GM21390 (cell line): ENCODE measurements around the gene RUNX3.

Experiments used
- ATAC-seq: cut with Tn5 transposase; IDR thresholded peaks from one replicate; pipeline ENCODE4 v1.9.1; 2021; ENCODE audit not compliant: unreplicated experiment

RUNX3 gene

DNA sequence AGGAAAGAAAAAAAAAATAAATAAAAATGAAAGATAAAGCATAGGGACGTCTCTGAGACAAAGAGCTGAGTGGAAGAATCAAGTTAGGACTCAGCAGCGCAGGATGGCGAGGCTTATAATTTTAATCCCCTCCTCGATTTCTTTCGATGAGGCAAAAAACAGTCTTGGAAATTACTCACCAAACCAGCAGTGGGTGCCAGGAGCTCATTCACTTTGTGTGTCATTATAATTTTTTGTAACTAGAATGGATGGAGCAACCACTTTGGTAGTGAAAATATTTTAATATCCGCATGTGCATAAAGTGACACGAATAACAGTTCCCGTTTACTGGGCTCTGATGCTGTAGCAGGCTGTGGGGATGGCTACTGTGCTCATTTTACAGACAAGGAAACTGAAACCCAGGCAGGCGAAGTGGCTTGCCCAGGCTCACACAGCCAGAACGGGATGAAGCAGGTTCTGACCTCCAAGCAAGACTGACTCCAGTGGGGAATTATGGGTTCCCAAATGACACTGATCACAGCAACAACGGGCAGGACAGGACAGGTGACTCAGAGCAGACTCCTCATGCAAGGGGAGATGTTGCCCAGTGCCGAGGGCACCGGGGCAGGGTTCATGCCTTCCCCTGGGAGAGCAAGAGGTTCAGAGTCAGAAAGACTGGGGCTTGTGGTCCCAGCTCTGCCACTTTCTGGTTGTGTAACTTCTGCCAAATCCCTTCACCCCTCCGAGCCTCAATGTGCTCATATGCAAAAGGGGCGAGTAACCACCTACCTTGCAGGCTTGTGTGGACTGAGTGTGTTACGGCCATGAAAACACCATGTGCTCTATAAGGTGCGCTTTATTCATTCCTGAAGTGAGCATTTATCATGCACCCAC, 63.6 kb downstream of the RUNX3 start:
- no peak for ATAC-seq

DNA sequence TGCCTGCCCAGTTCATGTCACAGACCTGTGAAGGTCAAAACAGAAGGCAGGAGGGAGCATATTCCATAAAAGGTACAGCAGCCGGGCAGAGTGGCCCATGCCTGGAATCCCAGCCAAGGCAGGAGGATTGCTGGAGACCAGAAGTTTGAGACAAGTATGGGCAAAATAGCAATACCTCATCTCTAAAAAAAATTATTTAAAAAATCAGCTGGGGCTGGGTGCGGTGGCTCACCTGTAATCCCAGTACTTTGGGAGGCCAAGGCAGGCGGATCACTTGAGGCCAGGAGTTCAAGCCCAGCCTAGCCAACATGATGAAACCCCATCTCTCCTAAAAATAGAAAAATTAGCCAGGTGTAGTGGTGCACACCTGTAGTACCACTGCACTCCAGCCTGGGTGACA, 64.5 kb downstream of the RUNX3 start:
- ATAC-seq: no peak

DNA sequence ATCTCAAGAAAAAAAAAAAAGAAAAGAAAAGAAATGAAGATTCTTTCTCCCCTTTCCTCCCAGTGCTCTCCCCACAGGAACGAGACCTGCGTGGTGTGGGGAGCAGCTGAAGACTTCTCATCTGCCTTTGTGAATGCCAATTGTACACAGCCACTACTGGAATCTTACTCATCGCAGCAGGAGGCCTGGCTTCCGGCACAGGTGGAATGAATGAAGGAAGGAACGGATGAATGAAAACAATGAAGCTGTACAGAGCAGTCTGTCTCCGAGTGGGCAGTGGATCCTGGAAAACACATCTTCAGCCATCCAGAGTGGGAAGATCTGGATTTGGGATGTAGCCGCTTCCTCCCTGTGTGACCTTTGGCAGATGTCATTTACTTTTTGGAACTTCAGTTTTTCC, 64.9 kb downstream of the RUNX3 start:
- no peak for ATAC-seq

DNA sequence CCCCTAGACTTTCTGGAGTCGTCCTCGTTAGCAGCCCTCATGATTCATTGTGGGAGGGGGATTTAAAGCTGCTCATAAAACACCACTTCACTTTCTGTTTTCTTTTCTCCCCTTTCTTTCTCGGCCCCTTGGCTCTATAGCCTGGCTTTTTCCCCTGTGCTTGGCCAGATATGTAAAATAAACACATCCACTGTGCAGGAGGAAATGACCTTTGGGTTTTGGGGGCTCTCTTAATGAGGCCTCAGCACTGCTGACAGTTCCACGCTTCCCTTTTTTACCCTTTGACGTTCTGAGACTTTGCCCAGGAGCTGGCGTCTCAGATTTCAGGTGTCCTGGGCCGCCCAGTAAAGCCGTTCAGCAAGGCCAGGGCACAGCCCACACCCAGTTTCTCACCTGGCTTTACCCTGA, 65.7 kb downstream of the RUNX3 start:
- ATAC-seq: no peak

GRCh38 chr1:24862775-24863483, 67.1 kb downstream of the RUNX3 start:
- ATAC-seq: no peak

DNA sequence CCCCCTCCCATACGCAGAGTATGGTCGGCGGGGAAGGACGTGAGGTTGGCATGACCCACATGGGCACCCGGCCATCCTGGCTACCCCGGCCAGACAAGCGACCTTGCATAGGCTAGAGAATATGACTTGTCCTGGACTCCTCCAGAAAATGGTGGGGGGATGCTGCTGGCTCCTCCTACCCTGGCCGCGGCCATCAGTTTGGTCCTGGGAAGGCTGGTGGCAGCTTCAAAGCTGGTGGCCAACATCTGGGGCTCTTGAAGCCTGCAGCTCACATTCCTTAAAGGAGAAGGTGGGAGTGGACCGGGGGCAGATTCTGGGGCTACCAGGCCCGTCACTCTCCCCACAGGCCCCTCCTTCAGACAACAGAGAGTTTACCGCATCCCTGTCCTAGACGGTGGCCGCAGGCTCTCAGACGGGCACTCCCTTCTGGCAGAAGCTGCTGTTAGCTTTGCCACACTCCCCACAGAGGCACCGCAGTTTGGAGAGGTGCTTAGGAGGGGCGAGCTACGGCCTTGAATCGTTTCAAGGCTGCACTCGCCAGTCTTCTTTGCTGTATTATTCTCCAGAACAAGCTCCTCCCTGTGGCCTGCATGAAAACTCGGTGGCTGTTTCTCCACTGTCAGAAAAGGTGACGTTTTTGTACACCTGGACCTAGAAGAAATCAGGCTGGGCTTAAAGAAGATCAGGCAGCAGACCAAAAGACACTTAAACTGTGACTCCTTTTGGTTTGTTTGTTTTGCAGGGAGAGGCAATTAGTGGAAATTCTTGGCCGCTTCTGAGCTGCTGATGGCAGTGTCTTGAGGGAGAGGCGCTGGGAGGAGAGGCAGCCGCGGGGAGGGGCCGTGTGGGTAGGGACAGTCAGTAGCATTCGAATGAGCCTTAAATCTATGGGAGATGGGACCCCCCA, 68.0 kb downstream of the RUNX3 start:
- ATAC-seq: no peak

DNA sequence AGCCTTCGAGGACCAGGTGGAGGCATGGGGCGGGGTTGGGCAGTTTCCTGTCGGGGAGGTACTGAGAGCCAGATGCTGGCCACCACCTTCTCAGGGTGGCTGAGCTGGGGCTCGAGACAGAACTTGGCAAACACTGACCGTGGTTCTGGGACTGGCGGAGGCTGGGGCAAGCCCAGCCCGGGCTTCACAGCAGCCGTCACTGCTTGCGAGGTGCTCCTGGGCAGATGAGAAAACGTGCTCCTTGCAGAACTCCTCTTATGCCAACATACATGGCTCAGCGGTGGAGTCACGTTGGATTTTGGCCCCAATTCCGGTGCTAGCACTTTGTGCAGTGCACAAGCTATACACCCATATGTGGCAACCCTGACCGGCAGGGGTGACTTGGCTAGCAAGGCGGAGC, 69.2 kb downstream of the RUNX3 start:
- no peak for ATAC-seq

- no peak for ATAC-seq
Measured at GRCh38 chr1:24859063-24860010, 70.7 kb downstream of the RUNX3 start.

DNA sequence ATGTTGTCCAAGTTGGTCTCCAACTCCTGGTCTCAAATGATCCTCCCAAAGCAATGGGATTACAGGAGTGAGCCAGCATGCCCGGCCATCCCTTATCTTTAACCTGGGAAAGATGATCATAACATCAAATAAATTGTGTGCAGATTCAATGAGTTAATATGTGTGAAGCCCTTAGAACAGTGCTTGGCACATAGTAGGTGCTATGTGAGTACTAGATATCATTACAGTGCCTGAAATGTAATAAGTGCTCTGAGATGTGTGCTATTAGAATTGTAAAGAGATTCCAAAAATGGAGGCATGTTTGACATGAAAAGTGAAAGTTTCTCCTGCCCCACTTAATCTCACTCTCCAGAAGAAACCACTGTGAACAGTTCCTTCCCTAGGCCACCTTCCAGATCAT, 71.8 kb downstream of the RUNX3 start:
- ATAC-seq: no peak

DNA sequence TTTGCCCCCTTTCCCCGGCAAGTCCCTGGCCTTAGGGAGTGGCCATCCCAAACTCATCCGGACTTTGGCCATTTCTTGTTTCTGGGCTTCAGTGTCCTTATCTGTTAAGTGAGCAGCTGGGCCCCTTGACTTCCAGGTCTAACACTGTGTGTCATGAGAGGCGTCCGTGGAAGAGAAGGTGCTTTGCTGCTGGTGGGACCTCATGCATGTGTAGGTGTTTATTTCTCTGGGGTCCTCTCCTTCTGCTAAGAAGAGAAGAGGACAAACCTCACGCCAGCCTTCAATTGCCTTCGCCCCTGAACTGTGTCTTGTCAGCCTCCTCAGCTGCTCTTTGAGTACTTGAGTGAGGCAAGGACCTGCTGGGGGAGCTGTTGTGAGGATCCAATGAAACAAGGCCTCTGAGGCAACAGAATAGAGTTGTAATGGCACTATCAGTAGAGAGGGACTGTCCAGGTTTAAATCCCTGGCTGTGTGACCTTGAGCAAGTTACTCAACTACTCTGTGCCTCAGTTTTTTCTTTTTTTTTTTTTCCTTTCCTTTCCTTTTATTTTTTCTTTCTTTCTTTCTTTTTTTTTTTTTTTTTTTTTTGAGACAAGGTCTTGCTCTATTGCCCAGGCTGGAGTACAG, 72.5 kb downstream of the RUNX3 start:
- ATAC-seq: no peak

GRCh38 chr1:24856787-24857506, 73.1 kb downstream of the RUNX3 start:
- no peak for ATAC-seq

GRCh38 chr1:24855474-24855873, 74.6 kb downstream of the RUNX3 start:
- ATAC-seq: no peak

GRCh38 chr1:24853649-24854048, 76.4 kb downstream of the RUNX3 start:
- no peak for ATAC-seq

- no peak for ATAC-seq
Measured at GRCh38 chr1:24850328-24850920, 79.7 kb downstream of the RUNX3 start.

DNA sequence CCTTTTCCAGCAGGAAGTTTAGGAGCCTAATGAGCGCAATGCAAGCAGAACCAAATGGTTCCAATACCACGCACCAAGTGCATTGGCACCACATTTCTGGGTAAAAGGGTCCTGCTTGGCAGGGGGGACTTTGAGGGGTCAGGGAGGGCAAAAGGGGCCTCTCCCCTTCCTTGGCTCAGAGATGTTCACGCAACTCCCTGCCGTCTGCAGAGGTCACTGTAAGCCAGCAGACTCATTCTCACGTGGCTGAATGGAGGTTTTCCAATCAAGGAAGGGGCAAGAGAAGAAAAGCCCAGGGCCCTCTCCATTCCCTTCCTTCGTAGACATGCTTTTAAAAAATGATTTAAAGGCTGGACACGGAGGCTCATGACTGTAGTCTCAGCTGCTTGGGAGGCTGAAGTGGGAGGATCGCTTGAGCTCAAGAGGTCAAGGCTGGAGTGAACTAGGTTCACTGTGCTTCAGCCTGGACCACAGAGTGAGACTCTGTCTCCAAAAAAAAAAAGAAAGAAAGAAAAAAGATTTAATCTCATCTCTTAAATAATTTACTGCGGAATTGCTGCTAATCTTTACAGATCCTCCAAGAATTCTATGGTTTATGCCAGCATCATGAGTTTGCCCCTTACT, 80.3 kb downstream of the RUNX3 start:
- no peak for ATAC-seq
